Endothelial cell of umbilical vein (primary cell): ENCODE data around the gene CNTNAP2. TPM values are rescaled to one million over a fixed set of nuclear protein-coding genes. Genes with fewer than 3 reads are reported as not detected.

Experiments used
- BruUV-seq: library from RNA; stranded (reverse); fragments of 400-500 nt; replicated peaks from 2 replicates; lab custom pipeline; 2021; lab: Mats Ljungman, UMichigan
- CTCF ChIA-PET: fragments of 300-600, 350-600 bp; sonication (Branson Sonifier 250); formaldehyde crosslinking; loops from one replicate; lab custom pipeline; 2021; ENCODE audit warnings: antibody characterized with exemption, inconsistent platforms; lab: Charles Lee
- POLR2A ChIA-PET: fragments of 300-600, 350-600 bp; sonication (Branson Sonifier 250); formaldehyde crosslinking; loops from one replicate; lab custom pipeline; 2021; ENCODE audit warnings: antibody characterized with exemption, inconsistent platforms; lab: Charles Lee
- DNase-seq: peaks from one replicate; pipeline ENCODE4 v3.0.0-alpha.2; 2011; ENCODE audit warnings: low read depth, low spot score
- FAIRE-seq: peaks from 2 replicates; lab custom pipeline; 2011; peaks lifted over from hg19 to GRCh38; lab: Jason Lieb, UNC
- H2AFZ ChIP-seq: 2 replicates; pipeline ENCODE4 v1.6.0; 2012; ENCODE audit warnings: low read depth, low read length, control low read depth, inconsistent platforms
- H3K27ac ChIP-seq: 2 replicates; pipeline ENCODE4 v1.5.1; 2011; ENCODE audit warnings: low read depth, mild to moderate bottlenecking, control low read depth, low read length, moderate library complexity; ENCODE audit not compliant: insufficient read depth
- H3K27me3 ChIP-seq, 2 experiments: 2 replicates each; pipeline versions ENCODE4 v1.6.0 to v1.6.1; 2011; ENCODE audit warnings: low read length in 2 of 2, mixed read lengths in 1 of 2; ENCODE audit not compliant: control insufficient read depth in 2 of 2, insufficient read depth in 2 of 2
- H3K36me3 ChIP-seq, 2 experiments: 2 replicates in 1 of 2; 3 replicates in 1 of 2; pipeline ENCODE4 v1.5.1; 2011; ENCODE audit warnings: low read length in 2 of 2, mild to moderate bottlenecking in 1 of 2, moderate library complexity in 1 of 2; ENCODE audit not compliant: control insufficient read depth in 2 of 2, insufficient read depth in 2 of 2; ENCODE audit errors: extremely low read depth in 1 of 2
- H3K4me1 ChIP-seq: 3 replicates; pipeline ENCODE4 v1.5.1; 2011; ENCODE audit warnings: mild to moderate bottlenecking, low read length; ENCODE audit not compliant: control insufficient read depth, insufficient read depth; ENCODE audit errors: extremely low read depth
- H3K4me2 ChIP-seq: 2 replicates; pipeline ENCODE4 v1.6.1; 2011; ENCODE audit warnings: low read length, control low read depth, mixed read lengths; ENCODE audit not compliant: insufficient read depth
- H3K4me3 ChIP-seq, 3 experiments: fragments of 200-600 bp in 1 of 3; sonication (generic), shearing (Covaris generic) in 1 of 3; replicated peaks in 1 of 3; 2 replicates each; pipeline ENCODE4 v1.5.1; 2011 to 2016; ENCODE audit warnings: control low read depth in 3 of 3, low read length in 3 of 3, mild to moderate bottlenecking in 2 of 3, inconsistent platforms in 1 of 3, low read depth in 1 of 3, moderate library complexity in 1 of 3; ENCODE audit not compliant: insufficient read depth in 1 of 3
- H3K79me2 ChIP-seq: 2 replicates; pipeline ENCODE4 v1.6.0; 2012; ENCODE audit warnings: low read length, inconsistent platforms; ENCODE audit not compliant: control insufficient read depth, insufficient read depth
- H3K9ac ChIP-seq: replicated peaks from 2 replicates; pipeline ENCODE3; 2011; ENCODE audit warnings: low read length, control low read depth; ENCODE audit not compliant: insufficient read depth; ENCODE audit errors: extremely low read depth
- H3K9me1 ChIP-seq: replicated peaks from 3 replicates; pipeline ENCODE4 v1.6.0; 2011; ENCODE audit warnings: mild to moderate bottlenecking, low read length; ENCODE audit not compliant: control insufficient read depth, insufficient read depth; ENCODE audit errors: extremely low read depth
- H3K9me3 ChIP-seq: replicated peaks from 2 replicates; pipeline ENCODE4 v1.5.1; 2012; ENCODE audit warnings: low read length, inconsistent platforms; ENCODE audit not compliant: control insufficient read depth, insufficient read depth
- H4K20me1 ChIP-seq: replicated peaks from 2 replicates; pipeline ENCODE3; 2011; ENCODE audit warnings: mild to moderate bottlenecking, low read length; ENCODE audit not compliant: control insufficient read depth, insufficient read depth; ENCODE audit errors: extremely low read depth
- CTCF ChIP-seq, 2 donors: IDR thresholded peaks; 1 replicate in 1 of 2; 2 replicates in 1 of 2; pipeline ENCODE4 v1.5.1; 2011; ENCODE audit warnings: low read length in 2 of 2, mild to moderate bottlenecking in 2 of 2, moderate library complexity in 2 of 2, control low read depth in 1 of 2, inconsistent platforms in 1 of 2, low read depth in 1 of 2; ENCODE audit not compliant: insufficient read depth in 1 of 2; ENCODE audit errors: extremely low read depth in 1 of 2
- EZH2 ChIP-seq: IDR thresholded peaks from 2 replicates; pipeline ENCODE4 v1.6.1; 2012; ENCODE audit warnings: borderline replicate concordance, low read depth, mild to moderate bottlenecking, moderate library complexity, low read length, inconsistent platforms; ENCODE audit not compliant: severe bottlenecking
- FOS ChIP-seq: IDR thresholded peaks from 2 replicates; pipeline ENCODE4 v1.6.1; 2011; ENCODE audit warnings: mild to moderate bottlenecking, low read length, moderate library complexity, borderline replicate concordance; ENCODE audit not compliant: insufficient read depth
- GATA2 ChIP-seq: IDR thresholded peaks from 2 replicates; pipeline ENCODE4 v1.7.0; 2011; ENCODE audit warnings: low read depth, mild to moderate bottlenecking, moderate library complexity, mixed read lengths, low read length; ENCODE audit not compliant: insufficient read length, insufficient read depth
- JUN ChIP-seq: IDR thresholded peaks from 2 replicates; pipeline ENCODE4 v1.6.1; 2011; ENCODE audit warnings: borderline replicate concordance, low read depth; ENCODE audit not compliant: insufficient read length, insufficient read depth
- MAX ChIP-seq: IDR thresholded peaks from 2 replicates; pipeline ENCODE4 v1.6.1; 2011; ENCODE audit not compliant: insufficient read depth, insufficient read length
- MYC ChIP-seq: IDR thresholded peaks from one replicate; pipeline ENCODE4 v1.6.1; 2011; ENCODE audit warnings: mild to moderate bottlenecking, low read depth, low read length
- POLR2A ChIP-seq: IDR thresholded peaks from 2 replicates; pipeline ENCODE4 v1.6.1; 2012; ENCODE audit warnings: low read depth, mild to moderate bottlenecking, control low read depth, low read length
- POLR2AphosphoS5 ChIP-seq: IDR thresholded peaks from 2 replicates; pipeline ENCODE4 v1.6.1; 2012; ENCODE audit warnings: low read depth, mild to moderate bottlenecking, control low read depth, low read length, moderate library complexity; ENCODE audit not compliant: insufficient read depth
- dilution Hi-C: fragments of 300-500 bp; cut with MboI; formaldehyde crosslinking; loops from one replicate; pipeline ENCODE4 v1.15.0; 2019; ENCODE audit warnings: low sequenced_read_pairs; ENCODE audit not compliant: extremely low pct_ligation_motif_present
- intact Hi-C: fragments of 100-400 bp; cut with micrococcal nuclease; formaldehyde crosslinking; loops from one replicate; pipeline ENCODE4 v1.10.0; 2022
- polyA plus RNA-seq, 4 experiments: library from polyadenylated mRNA; depleted of rRNA in 3 of 4; stranded (reverse) in 3 of 4; unstranded in 1 of 4; fragments of >200 nt; gene quantifications; 2 replicates each; pipeline versions ENCODE4 v1.2.1 to v1.2.3, GENCODE V29; 2011 to 2012; ENCODE audit warnings: missing spikeins in 1 of 4
- total RNA-seq: library from RNA; stranded (reverse); gene quantifications from 2 replicates; pipeline ENCODE4 v1.2.3, GENCODE V29; 2021

The CNTNAP2 gene
- total and polyA plus RNA-seq, 2 donors (not counting 3 experiments of a cell fraction or from before 2014, with no cell fraction given): not detected

GRCh38 chr7:148412691-148413090 lies 2296.1 kb downstream of the CNTNAP2 start:
- no peak overlapping the region for H3K9ac ChIP-seq
- intact Hi-C loops: no loop called here
- no TSS peak for BruUV-seq
- H3K27me3 ChIP-seq: no peaks in the 10 kb centered on the region
- POLR2A ChIA-PET: no interaction called here
- dilution Hi-C loops: no loop called here
- no peaks in the 10 kb centered on the region for H3K36me3 ChIP-seq
- no peaks in the 10 kb centered on the region for H3K4me1 ChIP-seq
- no peak overlapping the region for H3K27ac ChIP-seq
- no peak overlapping the region for H3K4me3 ChIP-seq
- no peaks in the 10 kb centered on the region for H3K79me2 ChIP-seq
- no peak overlapping the region for H2AFZ ChIP-seq
- FAIRE-seq: no peak
- no peak for DNase-seq
- TF ChIP-seq CTCF (IDR thresholded peaks at IDR 0.05; ENCODE audit: extremely low read depth in 1 of 2, insufficient read depth in 1 of 2, low read depth in 1 of 2, low read length in 2 of 2): no peak
- no peak for TF ChIP-seq FOS
- no peak for TF ChIP-seq GATA2
- TF ChIP-seq POLR2AphosphoS5: no peak
- TF ChIP-seq POLR2A: no peak
- TF ChIP-seq JUN: no peak
- no peak for TF ChIP-seq MYC
- no peak for TF ChIP-seq EZH2
- TF ChIP-seq MAX: no peak
- no peaks in the 10 kb centered on the region for H4K20me1 ChIP-seq
- H3K9me3 ChIP-seq: peaks cover 1% of the 10 kb centered on the region
- CTCF ChIA-PET: no interaction called here
- H3K4me2 ChIP-seq: no peak overlapping the region
- H3K9me1 ChIP-seq: no peaks in the 10 kb centered on the region
